GM21528 (cell line): Measurements from ENCODE around the gene SLC6A8.

Experiments used
- ATAC-seq: cut with Tn5 transposase; IDR thresholded peaks from one replicate; pipeline ENCODE4 v1.9.1; 2021; ENCODE audit warnings: mild to moderate bottlenecking, moderate library complexity; ENCODE audit not compliant: unreplicated experiment, low FRiP score

SLC6A8 gene

DNA sequence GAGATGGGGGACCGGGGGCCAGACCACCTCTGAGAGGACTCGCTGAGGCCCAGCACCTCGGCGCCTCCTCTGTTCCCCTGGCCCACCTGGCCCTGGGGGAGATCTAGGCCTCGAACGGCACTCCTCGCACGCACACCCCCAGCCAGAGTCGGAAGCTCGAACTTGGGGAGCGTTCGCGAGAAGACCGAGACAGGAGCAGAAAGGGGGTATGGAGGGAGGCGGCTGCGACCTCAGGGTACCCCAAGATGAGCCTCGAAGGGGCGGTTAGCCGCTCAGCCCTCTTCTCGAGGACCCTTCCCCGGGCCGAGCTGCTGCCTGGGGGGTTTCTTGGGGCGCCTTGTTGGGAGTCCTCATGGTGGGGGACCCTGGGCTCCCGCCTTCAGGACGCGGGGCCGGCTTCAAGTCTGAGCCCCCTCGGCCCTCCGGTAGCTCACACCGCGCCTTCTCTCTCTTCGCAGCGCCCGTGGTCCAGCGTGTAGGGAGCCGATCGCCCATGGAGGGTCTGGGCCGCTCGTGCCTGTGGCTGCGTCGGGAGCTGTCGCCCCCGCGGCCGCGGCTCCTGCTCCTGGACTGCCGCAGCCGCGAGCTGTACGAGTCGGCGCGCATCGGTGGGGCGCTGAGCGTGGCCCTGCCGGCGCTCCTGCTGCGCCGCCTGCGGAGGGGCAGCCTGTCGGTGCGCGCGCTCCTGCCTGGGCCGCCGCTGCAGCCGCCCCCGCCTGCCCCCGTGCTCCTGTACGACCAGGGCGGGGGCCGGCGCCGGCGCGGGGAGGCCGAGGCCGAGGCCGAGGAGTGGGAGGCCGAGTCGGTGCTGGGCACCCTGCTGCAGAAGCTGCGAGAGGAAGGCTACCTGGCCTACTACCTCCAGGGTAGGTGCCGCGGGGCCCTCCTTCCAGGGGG lies 40.0 kb upstream of the SLC6A8 start:
- ATAC-seq, result no peak

DNA sequence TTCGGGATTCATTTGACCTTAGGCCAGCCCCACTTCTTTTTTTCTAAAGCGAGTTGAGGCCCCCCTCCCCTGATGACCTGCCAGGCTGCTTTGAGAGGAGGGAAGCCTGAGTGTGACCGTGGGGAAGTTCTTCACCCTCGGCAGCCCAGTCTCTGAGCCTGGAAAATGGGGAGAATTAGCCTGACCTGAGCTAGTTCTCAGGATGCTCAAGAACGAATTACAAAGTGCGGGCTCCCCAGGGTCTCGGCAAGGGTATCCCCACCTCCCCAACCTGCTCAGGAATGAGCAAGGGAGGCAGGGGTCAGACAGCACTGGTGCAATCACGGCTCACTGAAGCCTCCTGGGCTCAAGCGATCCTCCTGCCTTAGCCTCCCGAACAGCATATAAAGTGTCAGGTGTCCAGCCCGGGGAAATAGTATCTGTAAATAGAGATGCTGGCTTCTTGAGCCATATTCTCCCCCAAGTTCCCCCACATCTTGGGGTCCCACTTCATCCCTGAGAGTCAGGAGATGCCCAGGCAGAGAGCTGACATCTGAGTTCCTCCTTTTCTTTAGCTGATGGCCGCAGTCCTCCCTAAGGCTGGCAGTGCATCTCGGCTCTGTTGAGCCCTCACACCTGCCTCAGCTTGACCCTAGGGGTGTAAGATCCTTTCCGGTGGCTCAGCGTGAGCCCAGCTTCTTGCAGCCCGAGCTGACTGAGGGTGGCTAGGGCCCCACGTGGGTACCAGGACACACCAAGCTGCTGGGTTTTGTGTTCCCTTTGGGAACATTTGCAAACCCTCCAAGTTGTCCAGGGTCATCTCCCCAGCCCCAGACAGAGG lies 39.2 kb upstream of the SLC6A8 start:
- no peak for ATAC-seq

DNA sequence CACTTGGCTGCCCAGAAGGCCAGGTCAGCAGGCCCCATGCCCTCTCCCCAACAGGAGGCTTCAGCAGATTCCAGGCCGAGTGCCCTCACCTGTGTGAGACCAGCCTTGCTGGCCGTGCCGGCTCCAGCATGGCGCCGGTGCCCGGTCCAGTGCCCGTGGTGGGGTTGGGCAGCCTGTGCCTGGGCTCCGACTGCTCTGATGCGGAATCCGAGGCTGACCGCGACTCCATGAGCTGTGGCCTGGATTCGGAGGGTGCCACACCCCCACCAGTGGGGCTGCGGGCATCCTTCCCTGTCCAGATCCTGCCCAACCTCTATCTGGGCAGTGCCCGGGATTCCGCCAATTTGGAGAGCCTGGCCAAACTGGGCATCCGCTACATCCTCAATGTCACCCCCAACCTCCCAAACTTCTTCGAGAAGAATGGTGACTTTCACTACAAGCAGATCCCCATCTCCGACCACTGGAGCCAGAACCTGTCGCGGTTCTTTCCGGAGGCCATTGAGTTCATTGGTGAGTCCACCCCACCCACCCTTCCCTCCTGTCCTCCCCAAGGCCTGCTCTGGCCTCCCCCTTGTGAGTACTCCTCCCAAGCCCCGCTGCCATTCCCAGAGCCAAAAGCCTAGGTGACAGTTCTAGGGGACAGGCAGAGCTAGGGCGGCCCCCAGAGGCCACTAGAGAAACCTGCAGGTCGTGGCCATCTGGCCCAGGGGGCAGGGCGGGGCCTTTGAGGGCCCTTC lies 38.4 kb upstream of the SLC6A8 start:
- no peak for ATAC-seq

DNA sequence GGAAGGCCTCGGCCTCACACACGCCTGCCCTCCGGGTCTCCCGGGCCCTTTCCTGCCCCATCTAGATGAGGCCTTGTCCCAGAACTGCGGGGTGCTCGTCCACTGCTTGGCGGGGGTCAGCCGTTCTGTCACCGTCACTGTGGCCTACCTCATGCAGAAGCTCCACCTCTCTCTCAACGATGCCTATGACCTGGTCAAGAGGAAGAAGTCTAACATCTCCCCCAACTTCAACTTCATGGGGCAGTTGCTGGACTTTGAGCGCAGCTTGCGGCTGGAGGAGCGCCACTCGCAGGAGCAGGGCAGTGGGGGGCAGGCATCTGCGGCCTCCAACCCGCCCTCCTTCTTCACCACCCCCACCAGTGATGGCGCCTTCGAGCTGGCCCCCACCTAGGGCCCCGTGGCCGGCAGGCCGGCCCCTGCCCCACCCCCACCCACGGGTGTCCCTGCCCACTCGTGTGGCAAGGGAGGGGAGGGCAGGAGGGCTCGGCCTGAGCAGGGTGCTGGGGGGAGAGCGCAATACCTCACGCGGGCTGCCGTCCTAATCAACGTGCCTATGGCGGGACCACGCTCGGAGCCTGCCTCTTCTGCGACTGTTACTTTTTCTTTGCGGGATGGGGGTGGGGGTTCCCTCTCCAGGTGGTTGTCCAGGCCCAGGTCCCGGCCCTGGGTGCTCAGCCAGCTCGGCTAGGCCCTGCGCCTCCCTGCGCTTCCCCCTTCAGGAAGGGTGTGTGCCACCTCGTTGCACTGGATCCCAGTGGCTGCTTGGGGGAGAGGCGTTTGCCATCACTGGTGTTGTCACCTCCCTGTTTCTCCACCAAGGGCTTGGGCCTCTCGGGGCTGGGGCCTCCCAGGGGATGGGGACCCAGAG lies 37.6 kb upstream of the SLC6A8 start:
- no peak for ATAC-seq

DNA sequence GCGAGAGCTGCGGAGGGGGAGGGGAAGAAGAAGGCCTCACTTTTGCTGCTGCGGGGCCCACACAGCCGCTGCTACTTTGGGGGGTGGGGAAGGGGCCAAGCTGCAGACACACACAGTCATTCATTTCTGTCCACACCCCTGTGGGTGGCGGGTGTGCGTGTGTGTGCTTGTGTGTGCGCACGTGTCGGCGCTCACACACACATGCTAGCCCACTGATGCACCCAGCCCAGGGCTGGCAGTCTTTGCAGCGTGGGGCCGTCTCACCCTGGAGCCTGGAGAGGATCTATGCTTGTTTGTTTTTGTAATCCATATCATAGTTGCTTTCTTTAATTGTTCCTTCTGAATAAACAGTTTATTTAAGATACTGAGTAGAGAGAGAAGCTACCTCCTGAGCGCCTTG lies 36.8 kb upstream of the SLC6A8 start:
- ATAC-seq, result no peak

DNA sequence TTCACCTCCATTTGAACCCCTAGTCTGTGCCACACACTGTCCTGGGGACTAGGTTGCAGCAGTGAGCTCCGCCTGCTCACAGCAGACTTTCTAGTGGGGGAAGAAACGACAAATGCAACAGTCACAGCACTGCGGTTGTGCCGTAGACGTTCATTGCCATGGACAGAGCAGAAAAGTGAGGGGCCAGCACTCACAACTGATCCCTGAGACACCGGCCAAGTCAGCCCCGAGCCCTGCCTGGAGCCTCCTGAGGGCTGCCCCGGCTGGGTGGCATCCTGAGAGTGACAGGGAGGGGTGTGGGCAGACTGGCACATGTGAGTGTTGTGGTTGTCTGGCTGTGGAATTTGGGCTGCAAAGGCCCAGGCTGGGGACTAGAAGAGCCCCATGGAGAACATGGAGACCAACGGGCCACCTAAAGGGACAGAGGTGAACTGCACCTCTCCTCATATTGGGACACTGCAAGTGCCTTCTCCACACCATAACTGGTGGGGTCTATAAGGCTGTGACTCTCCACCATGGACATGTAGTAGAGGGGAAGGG lies 36.1 kb upstream of the SLC6A8 start:
- ATAC-seq, result no peak

DNA sequence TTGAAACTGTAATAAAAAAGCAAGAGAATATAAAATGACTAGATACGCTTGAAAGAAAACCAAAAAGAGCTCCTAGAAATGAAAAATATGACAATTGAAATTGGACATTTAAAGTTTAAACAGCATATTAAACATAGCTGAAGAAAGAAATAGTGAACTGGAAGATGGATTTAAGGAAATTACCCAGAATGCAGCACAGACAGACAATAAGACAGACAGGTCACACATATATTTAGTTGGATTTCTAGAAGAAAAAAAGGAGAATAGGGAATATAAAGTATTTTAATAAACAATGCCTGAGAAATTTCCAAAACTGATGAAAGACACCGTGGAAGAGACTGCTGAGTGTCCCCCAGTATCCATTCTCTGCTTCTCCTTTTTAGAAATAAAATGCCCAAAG lies 34.2 kb upstream of the SLC6A8 start:
- no peak for ATAC-seq

DNA sequence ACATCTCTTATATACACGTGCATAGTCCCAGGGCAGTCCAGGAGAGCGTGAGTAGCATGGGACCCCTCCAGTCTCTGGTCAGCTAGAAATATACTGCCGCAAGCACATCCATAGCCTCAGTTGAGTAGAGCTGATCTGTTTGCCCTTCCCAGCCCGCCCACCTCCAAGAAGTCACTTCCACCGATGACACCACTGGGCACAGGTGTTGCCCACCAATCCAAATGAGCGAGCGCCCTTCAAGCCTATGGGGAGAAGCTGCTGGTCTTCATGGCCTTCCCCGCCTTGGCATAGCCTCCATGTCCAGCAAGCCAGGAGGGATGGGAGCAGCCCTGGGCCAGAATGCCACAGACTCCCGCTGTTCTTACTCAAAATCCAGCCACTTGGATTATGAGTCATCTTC lies 30.6 kb upstream of the SLC6A8 start:
- ATAC-seq, result no peak

DNA sequence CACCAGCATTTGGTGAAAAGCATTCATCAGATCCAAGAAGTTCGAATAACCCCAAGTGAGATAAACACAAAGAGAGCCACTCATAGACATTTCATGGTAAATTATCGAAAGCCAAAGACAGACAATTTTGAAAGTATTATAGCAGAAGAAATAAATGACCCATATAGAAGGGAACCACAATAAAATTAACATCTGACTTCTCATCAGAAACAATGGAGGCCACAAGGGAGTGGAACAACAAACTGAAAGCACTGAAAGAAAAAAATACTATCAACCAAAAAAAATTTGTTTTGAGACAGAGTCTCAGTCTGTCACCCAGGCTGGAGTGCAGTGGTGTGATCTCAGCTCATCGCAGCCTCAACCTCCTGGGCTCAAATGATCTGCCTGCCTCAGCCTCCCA lies 28.5 kb upstream of the SLC6A8 start:
- no peak for ATAC-seq

DNA sequence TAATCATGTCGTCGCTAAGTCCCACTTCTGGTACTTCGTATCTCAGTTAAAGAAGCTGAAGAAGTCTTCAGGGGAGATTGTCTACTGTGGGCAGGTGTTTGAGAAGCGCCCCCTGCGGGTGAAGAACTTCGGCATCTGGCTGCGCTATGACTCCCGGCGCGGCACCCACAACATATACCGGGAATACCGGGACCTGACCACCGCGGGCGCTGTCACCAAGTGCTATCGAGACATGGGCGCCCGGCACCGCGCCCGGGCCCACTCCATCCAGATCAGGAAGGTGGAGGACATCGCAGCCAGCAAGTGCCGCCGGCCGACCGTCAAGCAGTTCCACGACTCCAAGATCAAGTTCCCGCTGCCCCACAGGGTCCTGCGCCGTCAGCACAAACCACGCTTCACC lies 25.5 kb upstream of the SLC6A8 start:
- ATAC-seq, result no peak

DNA sequence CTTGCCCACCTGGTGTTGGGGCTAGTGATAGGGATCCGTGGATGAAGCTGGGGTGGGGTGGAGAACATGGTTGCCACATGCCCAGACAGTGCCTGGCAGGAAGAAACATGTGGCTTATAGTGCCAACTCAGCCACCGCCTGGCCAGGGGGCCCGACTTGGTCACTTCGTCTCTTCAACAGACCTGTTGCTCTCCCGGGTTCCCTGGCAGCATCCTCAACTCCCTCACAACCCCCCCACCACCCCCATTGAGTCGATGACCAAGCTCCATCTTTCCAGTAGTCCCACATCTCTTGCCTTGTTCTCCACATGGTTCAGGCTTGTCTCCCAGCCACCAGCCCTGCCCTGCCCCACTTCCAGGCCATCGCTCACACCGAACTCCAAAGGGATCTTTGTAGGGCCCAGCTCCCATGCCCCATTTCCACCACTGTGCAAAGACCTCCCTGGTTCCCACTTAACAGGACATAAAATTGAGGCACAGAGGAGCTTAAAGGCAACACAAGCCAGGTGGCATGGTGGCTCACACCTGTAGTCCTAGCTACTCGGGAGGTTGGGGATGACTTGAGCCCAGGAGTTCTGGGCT lies 21.9 kb upstream of the SLC6A8 start:
- no peak for ATAC-seq

DNA sequence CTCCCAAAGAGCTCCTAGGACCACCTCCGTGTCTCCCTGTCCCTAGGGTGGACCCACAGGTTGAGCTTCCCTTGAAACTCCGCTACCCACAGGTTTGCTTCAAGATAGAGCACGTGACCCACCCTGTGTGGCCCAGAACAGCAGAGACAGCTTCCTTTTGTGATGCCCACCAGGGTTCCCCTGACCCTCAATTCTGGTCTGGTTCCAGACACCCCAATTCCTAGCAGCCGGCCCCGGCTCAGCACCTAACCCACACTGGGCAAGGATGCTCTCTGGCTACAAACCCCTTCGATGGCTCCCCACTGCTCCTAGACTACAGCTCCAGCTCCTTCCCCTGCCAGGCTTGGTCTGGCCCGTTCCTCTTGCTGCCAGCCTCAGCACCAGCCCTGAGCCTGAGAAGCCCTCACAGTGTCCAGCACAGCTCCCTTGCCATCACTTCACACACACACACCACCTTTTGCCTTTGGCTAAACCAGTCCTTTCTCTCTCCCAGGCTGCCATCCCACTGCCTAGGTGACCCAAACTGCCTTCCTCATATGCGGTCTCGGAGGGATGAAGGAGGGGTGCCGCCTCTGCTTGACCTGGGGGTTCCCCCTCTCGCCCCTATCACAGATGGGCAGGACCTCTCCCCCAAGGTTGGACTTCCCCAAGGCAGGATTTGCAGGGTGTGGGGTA lies 20.3 kb upstream of the SLC6A8 start:
- no peak for ATAC-seq

DNA sequence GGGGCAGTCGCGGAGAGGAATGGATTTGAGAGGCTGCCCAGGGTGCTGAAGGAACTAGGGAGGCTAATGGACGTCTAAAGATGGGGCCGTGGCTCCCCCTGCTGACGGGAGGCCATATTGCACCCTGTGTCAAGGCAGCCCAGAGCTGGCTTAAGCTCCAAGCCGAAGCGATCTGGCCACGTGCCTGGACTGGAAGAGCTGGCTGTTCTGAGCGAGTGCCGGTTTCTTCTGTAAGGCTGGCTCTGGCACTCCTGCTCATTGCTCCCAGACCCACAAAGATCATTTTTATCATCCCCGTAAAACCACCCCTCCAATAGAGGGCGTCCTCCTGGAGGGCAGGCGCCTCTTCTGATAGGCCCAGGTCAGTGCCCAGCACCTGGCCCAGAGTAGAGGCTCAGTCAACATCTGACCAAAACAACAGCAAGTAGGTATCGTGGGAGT lies 19.8 kb upstream of the SLC6A8 start:
- no peak for ATAC-seq

DNA sequence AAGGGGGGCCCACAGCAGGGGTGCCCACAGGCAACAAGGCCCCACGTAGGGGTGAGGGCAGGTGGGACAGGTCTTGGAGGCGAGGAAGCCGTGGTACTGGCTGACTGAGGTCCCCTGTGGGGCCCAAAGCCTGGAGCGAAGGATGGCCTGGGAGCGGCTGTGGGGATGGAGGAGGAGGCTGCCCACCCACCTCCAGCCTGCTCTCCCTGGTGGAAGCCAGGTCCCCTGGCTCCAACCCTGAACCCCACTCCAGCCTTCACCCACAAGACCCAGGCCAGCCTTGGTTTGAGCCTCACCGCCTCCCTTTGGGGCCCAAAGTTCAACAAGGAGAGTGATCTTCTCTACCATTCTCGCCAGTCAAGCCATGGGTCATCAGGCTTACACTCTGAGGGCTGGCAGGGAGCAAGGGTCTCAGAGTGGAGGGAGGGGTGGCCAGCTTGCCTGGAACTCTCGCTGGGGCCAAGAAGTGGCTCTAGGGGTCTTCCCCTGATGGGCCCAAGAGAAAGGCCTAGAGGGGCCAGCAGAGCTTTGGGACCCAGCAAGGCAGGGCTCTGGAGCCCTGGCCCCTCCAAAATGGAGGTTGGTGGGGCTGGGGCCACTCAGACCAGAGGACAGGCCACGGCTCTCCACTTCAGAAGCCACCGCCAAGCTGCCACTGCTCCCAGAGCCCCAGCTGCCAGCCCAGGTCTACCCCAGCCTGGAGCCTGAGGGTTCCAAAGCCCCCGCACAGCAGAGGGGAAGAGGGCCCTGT lies 19.1 kb upstream of the SLC6A8 start:
- ATAC-seq, result no peak

DNA sequence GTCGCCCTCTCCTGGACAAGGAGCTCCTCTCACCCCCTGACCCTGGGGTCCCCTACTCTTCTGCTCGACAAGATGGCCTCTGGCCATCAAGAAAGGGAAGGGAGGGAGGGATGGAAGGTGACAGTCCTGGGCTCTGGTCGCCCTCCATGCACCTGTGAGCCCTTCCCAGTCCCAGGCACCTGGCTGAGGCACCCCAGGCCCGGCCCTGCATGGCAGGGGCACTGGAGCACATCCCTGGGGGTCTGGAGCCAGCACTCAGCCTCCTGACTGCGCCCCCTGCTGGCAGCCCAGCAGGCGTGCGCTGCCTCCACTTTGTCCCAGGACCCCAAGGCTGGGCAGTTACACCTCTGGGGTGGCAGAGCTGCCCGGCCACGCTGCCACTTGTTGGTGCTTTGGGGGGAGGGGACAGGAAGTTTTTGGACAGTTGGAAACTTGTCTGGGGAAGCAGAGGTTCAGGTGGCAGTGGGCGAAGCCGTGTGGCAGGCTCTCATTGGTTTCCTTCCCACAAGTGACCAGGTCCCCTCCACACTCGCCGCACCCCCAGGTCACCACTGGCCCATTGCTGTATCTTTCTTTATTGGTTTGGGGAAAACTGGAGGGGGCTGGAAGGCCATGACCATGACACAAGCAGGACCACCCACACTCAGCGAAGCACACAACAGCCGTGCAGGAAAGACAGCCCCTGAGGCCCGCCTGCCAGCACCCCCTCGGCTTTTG lies 18.4 kb upstream of the SLC6A8 start:
- ATAC-seq, result no peak

DNA sequence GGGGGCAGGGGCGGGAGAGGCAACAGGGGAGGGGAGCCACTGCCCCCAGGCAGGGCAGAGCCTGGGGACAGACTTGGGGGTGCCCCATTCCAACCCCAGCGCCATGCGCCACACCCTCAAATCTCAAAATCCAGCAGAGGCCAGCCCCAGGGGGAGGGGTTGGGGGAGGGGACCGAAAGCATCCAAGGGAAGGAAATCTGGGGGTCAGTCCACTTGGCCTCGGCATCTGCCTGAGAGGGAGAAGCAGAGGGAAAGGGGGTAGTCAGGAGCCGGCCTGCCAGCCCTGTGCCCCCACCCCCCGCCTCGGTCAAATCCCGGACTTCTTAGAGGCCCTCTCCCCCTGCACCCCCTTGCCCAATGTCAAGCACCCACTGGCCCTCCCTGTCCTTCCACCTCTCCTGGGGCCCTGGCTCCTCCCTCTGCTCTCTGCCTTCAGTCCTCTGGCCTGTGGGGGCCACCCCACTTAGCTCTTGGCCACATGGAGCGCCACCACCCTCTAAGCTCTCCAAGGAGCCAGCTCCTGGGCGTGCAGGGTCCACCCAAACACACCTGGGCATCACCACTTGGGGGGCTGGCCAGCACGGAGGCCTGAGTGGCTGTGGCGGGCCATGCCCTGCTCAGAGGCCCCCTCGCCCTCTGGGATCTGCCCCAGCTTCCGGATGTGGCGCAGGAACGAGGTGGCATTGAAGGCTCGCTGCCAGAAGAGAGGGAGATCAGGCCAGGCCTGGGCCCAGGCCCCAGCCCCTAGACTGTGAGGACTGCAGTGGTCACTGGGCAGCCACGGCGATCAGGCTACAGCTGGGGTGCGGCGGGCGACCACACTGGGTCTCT lies 17.6 kb upstream of the SLC6A8 start:
- no peak for ATAC-seq
